HepG2 (cell line): ENCODE measurements around the gene BCL2L11. TPM values are rescaled to one million over a fixed set of nuclear protein-coding genes. Genes with fewer than 3 reads are reported as not detected.

Experiments used
- ATAC-seq: fragments of 200-7000 bp; cut with Tn5 transposase; 3 replicates; pipeline ENCODE4 v1.9.1; 2020; ENCODE audit warnings: mild to moderate bottlenecking, moderate library complexity
- BruUV-seq: library from RNA; stranded (reverse); fragments of 400-500 nt; replicated peaks from 2 replicates; lab custom pipeline; 2021; lab: Mats Ljungman, UMichigan
- CTCF ChIA-PET: fragments of 300-600 bp; formaldehyde crosslinking; extraction: SDS; loops from one replicate; lab custom pipeline; 2021; ENCODE audit warnings: low total read pairs, inconsistent platforms, low intra/inter-chr PET ratio; lab: Yijun Ruan, JAX
- POLR2A ChIA-PET: fragments of 350-600 bp; sonication (Branson Sonifier 250); formaldehyde crosslinking; loops from one replicate; lab custom pipeline; 2020; ENCODE audit warnings: antibody characterized with exemption, inconsistent platforms; lab: Yijun Ruan, JAX
- DNase-seq: peaks from one replicate; pipeline ENCODE4 v3.0.0-alpha.2; 2015; ENCODE audit warnings: low spot score
- FAIRE-seq: peaks from 3 replicates; lab custom pipeline; 2011; peaks lifted over from hg19 to GRCh38; lab: Jason Lieb, UNC
- H2AFZ ChIP-seq: one replicate; pipeline ENCODE4 v1.6.1; 2011; ENCODE audit warnings: low read length, inconsistent platforms
- H3K27ac ChIP-seq: fragments of 300-600 bp; 3 replicates; pipeline ENCODE4 v1.8.0; 2011; ENCODE audit warnings: mixed run types, mild to moderate bottlenecking, mixed read lengths, low read length, inconsistent platforms; ENCODE audit not compliant: insufficient read depth; ENCODE audit errors: extremely low read length
- H3K27me3 ChIP-seq, 2 experiments: fragments of 200-600 bp in 1 of 2; 2 replicates in 1 of 2; 3 replicates in 1 of 2; pipeline versions ENCODE4 v1.6.0 to v1.8.0; 2011; ENCODE audit warnings: low read length in 2 of 2, mild to moderate bottlenecking in 2 of 2, moderate library complexity in 2 of 2, inconsistent platforms in 1 of 2; ENCODE audit not compliant: insufficient read depth in 2 of 2, control insufficient read depth in 1 of 2
- H3K36me3 ChIP-seq, 2 experiments: fragments of 200-600 bp in 1 of 2; replicated peaks in 1 of 2; 2 replicates in 1 of 2; 3 replicates in 1 of 2; pipeline versions ENCODE4 v1.5.1 to v1.8.0; 2011; ENCODE audit warnings: low read length in 2 of 2, inconsistent platforms in 1 of 2; ENCODE audit not compliant: insufficient read depth in 2 of 2, control insufficient read depth in 1 of 2
- H3K4me1 ChIP-seq: 2 replicates; pipeline ENCODE4 v1.5.1; 2012; ENCODE audit warnings: low read length, inconsistent platforms; ENCODE audit not compliant: insufficient read depth
- H3K4me2 ChIP-seq: 2 replicates; pipeline ENCODE4 v1.6.0; 2011; ENCODE audit warnings: low read depth, low read length, inconsistent platforms
- H3K4me3 ChIP-seq, 3 experiments: fragments of 200-600 bp in 1 of 3; sonication (generic), shearing (Covaris generic) in 1 of 3; replicated peaks in 1 of 3; 2 replicates each; pipeline ENCODE4 v1.5.1; 2011 to 2016; ENCODE audit warnings: low read length in 3 of 3, inconsistent platforms in 2 of 3, low read depth in 2 of 3, mild to moderate bottlenecking in 2 of 3, control low read depth in 1 of 3, mixed read lengths in 1 of 3; ENCODE audit not compliant: insufficient read depth in 1 of 3
- H3K79me2 ChIP-seq: one replicate; pipeline ENCODE4 v1.6.1; 2011; ENCODE audit warnings: low read length, inconsistent platforms; ENCODE audit not compliant: insufficient read depth
- H3K9ac ChIP-seq: 2 replicates; pipeline ENCODE4 v1.6.0; 2011; ENCODE audit warnings: mild to moderate bottlenecking, low read depth, low read length, inconsistent platforms; ENCODE audit not compliant: insufficient read depth
- H3K9me3 ChIP-seq: 2 replicates; pipeline ENCODE4 v1.5.1; 2012; ENCODE audit warnings: mild to moderate bottlenecking, low read length
- H4K20me1 ChIP-seq: 2 replicates; pipeline ENCODE4 v1.6.0; 2011; ENCODE audit warnings: inconsistent platforms, mild to moderate bottlenecking, low read length, moderate library complexity; ENCODE audit not compliant: insufficient read depth
- ATF4 ChIP-seq, 2 experiments: fragments of 450-650 bp in 1 of 2; sonication (generic) in 1 of 2; formaldehyde crosslinking; IDR thresholded peaks; 2 replicates each; pipeline versions ENCODE4 v1.5.0 to v1.8.0; 2020 to 2022; ENCODE audit warnings: mild to moderate bottlenecking in 1 of 2, missing genetic modification reagents in 1 of 2
- CHD2 ChIP-seq: IDR thresholded peaks from 2 replicates; pipeline ENCODE4 v1.6.1; 2011; ENCODE audit warnings: low read depth, low read length, improper control_type of control experiment
- SNRNP70 ChIP-seq: fragments of 200-400 bp; formaldehyde crosslinking; IDR thresholded peaks from 2 replicates; pipeline ENCODE4 v1.6.1; 2017; ENCODE audit warnings: mild to moderate bottlenecking, low read depth, low read length, moderate library complexity
- ZNF253 ChIP-seq: sonication (generic); formaldehyde crosslinking; IDR thresholded peaks from 2 replicates; pipeline ENCODE4 v1.8.0; 2022; ENCODE audit warnings: mild to moderate bottlenecking, missing genetic modification reagents, borderline replicate concordance
- ZNF333 ChIP-seq: sonication (generic); formaldehyde crosslinking; IDR thresholded peaks from 2 replicates; pipeline ENCODE4 v1.4.0; 2020; ENCODE audit warnings: mild to moderate bottlenecking, missing genetic modification reagents, borderline replicate concordance
- ZSCAN20 ChIP-seq: sonication (generic); formaldehyde crosslinking; IDR thresholded peaks from 2 replicates; pipeline ENCODE4 v1.4.0; 2020; ENCODE audit warnings: missing genetic modification reagents, mild to moderate bottlenecking, borderline replicate concordance
- ZXDC ChIP-seq: sonication (generic); formaldehyde crosslinking; IDR thresholded peaks from 2 replicates; pipeline ENCODE4 v1.5.0; 2020; ENCODE audit warnings: mild to moderate bottlenecking, missing genetic modification reagents
- WGBS: methylation state at CpG from one replicate; pipeline ENCODE4 v1.1.6; 2017; ENCODE audit warnings: low lambda C conversion rate; 5-methylcytosine and 5-hydroxymethylcytosine counted together
- in situ Hi-C: cut with HindIII; loops from 2 replicates; pipeline ENCODE4 v1.10.0; 2017; ENCODE audit warnings: low pct_unique_long_range_greater_than_20kb; ENCODE audit not compliant: extremely low pct_ligation_motif_present
- intact Hi-C: fragments of 100-400 bp; cut with micrococcal nuclease; formaldehyde crosslinking; loops from one replicate; pipeline ENCODE4 v1.10.0; 2022; ENCODE audit not compliant: unreplicated experiment
- polyA plus RNA-seq, 8 experiments: library from polyadenylated mRNA; depleted of rRNA in 3 of 8; stranded (reverse) in 7 of 8; unstranded in 1 of 8; fragments of >200 nt; fragmentation: Illumina TruSeq in 4 of 8; extraction: Trizol in 4 of 8; gene quantifications; 2 replicates each; pipeline versions ENCODE4 v1.2.1 to v1.2.3, GENCODE V29; 2011 to 2016; ENCODE audit warnings: low read depth in 4 of 8, missing spikeins in 1 of 8, mixed read lengths in 1 of 8; ENCODE audit not compliant: insufficient read depth in 1 of 8
- total RNA-seq, 5 experiments: library from RNA; depleted of rRNA; stranded (reverse); fragments of >200 nt; fragmentation: Illumina TruSeq; extraction: Trizol; gene quantifications; 2 replicates each; pipeline ENCODE4 v1.2.3, GENCODE V29; 2016; ENCODE audit warnings: low read depth in 1 of 5
- TF ChIP-seq, protein P1 (sequence below): sonication (generic); formaldehyde crosslinking; IDR thresholded peaks from 2 replicates; pipeline ENCODE4 v1.4.0; 2020; ENCODE audit warnings: low read depth, mild to moderate bottlenecking, missing genetic modification reagents
- TF ChIP-seq, protein P2 (sequence below), 2 experiments: sonication (generic) in 1 of 2; formaldehyde crosslinking in 1 of 2; IDR thresholded peaks; 2 replicates each; pipeline versions ENCODE4 v1.5.1 to v1.6.1; 2011 to 2020; ENCODE audit warnings: borderline replicate concordance in 1 of 2, low read depth in 1 of 2, low read length in 1 of 2, mild to moderate bottlenecking in 1 of 2, missing genetic modification reagents in 1 of 2, moderate library complexity in 1 of 2
- TF ChIP-seq, protein P3 (sequence below): sonication (generic); IDR thresholded peaks from 2 replicates; pipeline ENCODE4 v1.6.1; 2016; ENCODE audit warnings: low read depth, borderline replicate concordance
- TF ChIP-seq, protein P4 (sequence below): sonication (generic); formaldehyde crosslinking; IDR thresholded peaks from 2 replicates; pipeline ENCODE4 v1.5.1; 2020; ENCODE audit warnings: missing genetic modification reagents, mild to moderate bottlenecking, borderline replicate concordance

Gene BCL2L11
- total and polyA plus RNA-seq, 2 of the 13 experiments (the other 11 are each of a cell fraction or from before 2014, with no cell fraction given), result 6.1 to 9.7 TPM

GRCh38 chr2:111121028-111121827 lies 514 bp downstream of the BCL2L11 start:
- Histone ChIP-seq H3K9me3 (no peaks in the 10 kb centered on the region), H3K36me3 (peaks cover 9 to 24% of the 10 kb centered on the region in 2 experiments; a peak in 4 of 5 replicates), H4K20me1 (0 out of 2 replicates have a peak, but pooled peaks cover 4% of the 10 kb centered on the region), H3K4me3 (peak overlapping the region; percentile 76 to 93 (median 86)), H3K4me2 (peak overlapping the region; percentile 85), H3K9ac (peak overlapping the region; percentile 80), H3K79me2 (peaks cover 48% of the 10 kb centered on the region), H3K4me1 (peaks cover 51% of the 10 kb centered on the region), H3K27me3 (peaks cover 0 to 3% of the 10 kb centered on the region in 2 experiments; a peak in 1 of 5 replicates), H3K27ac (peak overlapping the region; percentile 77), H2AFZ (no peak overlapping the region)
- ChIA-PET CTCF (no interaction called here), POLR2A (interaction anchor here (0.7 to 2.2 kb wide), 27 partner anchors 8 to 933 kb away, joined by 3 to 17 read pairs (median 4); partner anchors contain the start of gene TMEM87B)
- WGBS, result under 1% methylated on average over 35 of the region's 80 CpGs
- BruUV-seq, result TSS peak; percentile 32
- in situ Hi-C loops, result no loop called here
- peak; percentile 35 for DNase-seq
- no peak for FAIRE-seq
- intact Hi-C loops, result loop anchor here (2.0 to 10.0 kb wide), 2 partner anchors 34 to 454 kb away; no protein-coding TSS in a partner anchor
- peak; percentile 20 for ATAC-seq
- TF ChIP-seq, protein P1, sequence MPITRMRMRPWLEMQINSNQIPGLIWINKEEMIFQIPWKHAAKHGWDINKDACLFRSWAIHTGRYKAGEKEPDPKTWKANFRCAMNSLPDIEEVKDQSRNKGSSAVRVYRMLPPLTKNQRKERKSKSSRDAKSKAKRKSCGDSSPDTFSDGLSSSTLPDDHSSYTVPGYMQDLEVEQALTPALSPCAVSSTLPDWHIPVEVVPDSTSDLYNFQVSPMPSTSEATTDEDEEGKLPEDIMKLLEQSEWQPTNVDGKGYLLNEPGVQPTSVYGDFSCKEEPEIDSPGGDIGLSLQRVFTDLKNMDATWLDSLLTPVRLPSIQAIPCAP (CRISPR knock-in tag), result peak; percentile 58; the same call in 1 of the 2 replicates
- TF ChIP-seq, protein P2, sequence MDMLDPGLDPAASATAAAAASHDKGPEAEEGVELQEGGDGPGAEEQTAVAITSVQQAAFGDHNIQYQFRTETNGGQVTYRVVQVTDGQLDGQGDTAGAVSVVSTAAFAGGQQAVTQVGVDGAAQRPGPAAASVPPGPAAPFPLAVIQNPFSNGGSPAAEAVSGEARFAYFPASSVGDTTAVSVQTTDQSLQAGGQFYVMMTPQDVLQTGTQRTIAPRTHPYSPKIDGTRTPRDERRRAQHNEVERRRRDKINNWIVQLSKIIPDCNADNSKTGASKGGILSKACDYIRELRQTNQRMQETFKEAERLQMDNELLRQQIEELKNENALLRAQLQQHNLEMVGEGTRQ (IDR thresholded peaks at IDR 0.05; ENCODE audit: low read depth, low read length), result no peak
- TF ChIP-seq, protein P2 (CRISPR knock-in tag; IDR thresholded peaks at IDR 0.05; ENCODE audit: borderline replicate concordance), result 0 out of 2 replicates have a peak, but pooled peaks have one; percentile 18
- TF ChIP-seq ATF4 (CRISPR knock-in tag; IDR thresholded peaks at IDR 0.05), result 0 out of 4 replicates have a peak, but pooled peaks of 1 of the 2 experiments have one; percentile 38
- 0 out of 2 replicates have a peak, but pooled peaks have one; percentile 17 for TF ChIP-seq ZNF253 (CRISPR knock-in tag)
- TF ChIP-seq, protein P3, sequence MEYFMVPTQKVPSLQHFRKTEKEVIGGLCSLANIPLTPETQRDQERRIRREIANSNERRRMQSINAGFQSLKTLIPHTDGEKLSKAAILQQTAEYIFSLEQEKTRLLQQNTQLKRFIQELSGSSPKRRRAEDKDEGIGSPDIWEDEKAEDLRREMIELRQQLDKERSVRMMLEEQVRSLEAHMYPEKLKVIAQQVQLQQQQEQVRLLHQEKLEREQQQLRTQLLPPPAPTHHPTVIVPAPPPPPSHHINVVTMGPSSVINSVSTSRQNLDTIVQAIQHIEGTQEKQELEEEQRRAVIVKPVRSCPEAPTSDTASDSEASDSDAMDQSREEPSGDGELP, result peak; percentile 47; the same call in 1 of the 2 replicates
- TF ChIP-seq SNRNP70, result no peak
- TF ChIP-seq ZXDC (CRISPR knock-in tag), result peak; percentile 10; the same call in 1 of the 2 replicates
- TF ChIP-seq ZSCAN20 (CRISPR knock-in tag), result 0 out of 2 replicates have a peak, but pooled peaks have one; percentile 77
- TF ChIP-seq CHD2, result peak; percentile 73
- TF ChIP-seq, protein P4, sequence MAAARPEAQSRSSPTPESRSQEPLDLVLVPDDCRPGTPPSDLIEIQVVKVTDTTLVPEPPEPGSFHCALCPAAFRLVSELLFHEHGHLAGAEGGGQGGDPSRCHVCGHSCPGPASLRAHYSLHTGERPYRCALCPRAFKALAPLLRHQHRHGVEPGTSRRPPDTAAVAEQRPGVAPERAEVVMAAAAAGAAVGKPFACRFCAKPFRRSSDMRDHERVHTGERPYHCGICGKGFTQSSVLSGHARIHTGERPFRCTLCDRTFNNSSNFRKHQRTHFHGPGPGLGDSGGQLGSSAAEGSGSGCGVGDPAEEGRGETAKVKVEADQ, result no peak
- TF ChIP-seq ZNF333 (CRISPR knock-in tag), result no peak
